Measurements from ENCODE around the gene TTC34. TPM values are rescaled to one million over a fixed set of nuclear protein-coding genes. Genes with fewer than 3 reads are reported as not detected.

Gene TTC34
- total RNA-seq, 4 donors from 2014 or later, result 0.04 to 0.19 (median 0.15) TPM; not detected in 1

DNA sequence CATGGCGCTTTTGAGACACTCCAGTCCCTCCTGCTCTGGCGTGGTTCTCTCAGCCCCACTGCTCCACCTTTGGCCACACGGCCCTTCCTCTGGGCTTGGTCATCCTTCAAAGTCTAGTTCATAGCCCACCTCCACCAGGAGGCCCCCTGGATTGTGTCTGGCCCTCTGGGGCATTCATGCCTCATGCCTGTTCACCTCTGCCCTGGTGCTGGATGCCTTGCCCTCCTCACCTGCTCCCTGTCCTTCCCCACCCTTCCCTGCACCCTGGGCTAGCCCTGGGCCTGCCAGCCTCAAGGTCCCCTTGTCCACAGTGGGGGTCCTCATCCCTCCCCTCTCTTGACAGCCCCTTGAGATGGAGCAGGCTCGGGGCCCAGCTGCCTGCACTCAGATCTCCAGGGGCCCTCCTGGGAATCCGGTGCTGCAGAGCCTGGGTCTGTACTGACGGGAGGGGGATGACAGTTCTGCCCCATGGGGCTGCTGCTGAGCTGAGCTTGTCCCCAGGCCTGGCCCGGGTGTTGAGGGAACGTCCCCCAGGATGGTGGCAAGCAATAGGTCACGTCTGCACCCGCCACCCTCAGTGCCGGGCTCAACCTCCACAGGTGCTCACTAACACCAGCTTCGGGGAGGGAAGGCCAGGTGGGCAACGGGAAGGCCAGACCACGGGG lies 196.5 kb downstream of the TTC34 start:
- Histone ChIP-seq H3K27ac (no peak overlapping the region), H3K4me1 (peaks cover 0 to 13% (median 0%) of the 10 kb centered on the region in 3 donors), H3K9me3 (no peaks in the 10 kb centered on the region), H3K36me3 (no peaks in the 10 kb centered on the region), H3K27me3 (peaks cover 0 to 59% (median 0%) of the 10 kb centered on the region in 4 donors), H3K4me3 (no peak overlapping the region)
- intact Hi-C loops (cut with DNase I), result no loop called here
- no peak for TF ChIP-seq POLR2A (IDR thresholded peaks at IDR 0.05)
- TF ChIP-seq, protein P1, sequence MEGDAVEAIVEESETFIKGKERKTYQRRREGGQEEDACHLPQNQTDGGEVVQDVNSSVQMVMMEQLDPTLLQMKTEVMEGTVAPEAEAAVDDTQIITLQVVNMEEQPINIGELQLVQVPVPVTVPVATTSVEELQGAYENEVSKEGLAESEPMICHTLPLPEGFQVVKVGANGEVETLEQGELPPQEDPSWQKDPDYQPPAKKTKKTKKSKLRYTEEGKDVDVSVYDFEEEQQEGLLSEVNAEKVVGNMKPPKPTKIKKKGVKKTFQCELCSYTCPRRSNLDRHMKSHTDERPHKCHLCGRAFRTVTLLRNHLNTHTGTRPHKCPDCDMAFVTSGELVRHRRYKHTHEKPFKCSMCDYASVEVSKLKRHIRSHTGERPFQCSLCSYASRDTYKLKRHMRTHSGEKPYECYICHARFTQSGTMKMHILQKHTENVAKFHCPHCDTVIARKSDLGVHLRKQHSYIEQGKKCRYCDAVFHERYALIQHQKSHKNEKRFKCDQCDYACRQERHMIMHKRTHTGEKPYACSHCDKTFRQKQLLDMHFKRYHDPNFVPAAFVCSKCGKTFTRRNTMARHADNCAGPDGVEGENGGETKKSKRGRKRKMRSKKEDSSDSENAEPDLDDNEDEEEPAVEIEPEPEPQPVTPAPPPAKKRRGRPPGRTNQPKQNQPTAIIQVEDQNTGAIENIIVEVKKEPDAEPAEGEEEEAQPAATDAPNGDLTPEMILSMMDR (IDR thresholded peaks at IDR 0.05), result no peak
- 73 to 83% methylated on average over 3 to 9 of the region's 14 CpGs for WGBS, 2 donors
- no peak for DNase-seq

DNA sequence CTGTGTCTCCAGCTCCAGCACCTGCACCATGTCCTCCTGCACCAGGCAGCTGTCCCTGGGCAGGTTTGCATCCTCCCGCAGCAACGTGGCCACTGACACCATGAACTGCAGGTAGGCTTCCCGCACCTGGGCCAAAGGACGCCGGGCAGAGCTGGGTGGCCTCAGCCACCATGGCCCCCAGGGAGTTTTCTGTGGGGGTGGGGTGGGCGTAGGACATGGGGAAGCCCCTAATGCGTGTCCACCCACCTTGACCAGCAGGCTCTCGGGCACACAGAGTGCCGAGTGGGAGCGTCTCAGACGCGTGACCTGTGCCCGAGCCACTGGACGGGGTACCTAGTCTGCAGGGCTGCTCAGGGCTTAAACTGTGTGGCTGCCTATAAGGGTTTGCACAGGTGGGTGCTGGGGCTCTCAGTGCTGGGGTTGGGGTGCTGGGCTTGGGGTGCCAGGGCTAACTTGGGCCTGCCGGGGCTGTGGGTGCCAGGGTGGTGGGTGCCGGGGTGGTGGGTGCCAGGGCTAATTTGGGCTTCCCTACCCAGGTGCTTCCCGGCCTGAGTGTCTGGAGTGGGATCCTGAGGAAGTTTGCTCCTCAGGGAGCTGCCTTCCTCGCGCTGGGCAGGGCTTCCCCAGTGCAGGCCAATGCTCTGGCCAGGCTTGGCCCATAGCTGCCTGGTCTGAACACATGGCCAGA lies 197.2 kb downstream of the TTC34 start:
- no peak for TF ChIP-seq POLR2A (IDR thresholded peaks at IDR 0.05)
- TF ChIP-seq, protein P1 (IDR thresholded peaks at IDR 0.05), result no peak
- intact Hi-C loops (cut with DNase I), result no loop called here
- 100% methylated on average over 1 of the region's 19 CpGs; no CpG with 5 or more reads in 1 of the 2 donors for WGBS, 2 donors
- Histone ChIP-seq H3K27ac (no peak overlapping the region), H3K27me3 (peaks cover 0 to 53% (median 0%) of the 10 kb centered on the region in 4 donors), H3K9me3 (no peaks in the 10 kb centered on the region), H3K4me1 (peaks cover 0 to 13% (median 0%) of the 10 kb centered on the region in 3 donors), H3K4me3 (no peak overlapping the region), H3K36me3 (no peaks in the 10 kb centered on the region)
- no peak for DNase-seq

DNA sequence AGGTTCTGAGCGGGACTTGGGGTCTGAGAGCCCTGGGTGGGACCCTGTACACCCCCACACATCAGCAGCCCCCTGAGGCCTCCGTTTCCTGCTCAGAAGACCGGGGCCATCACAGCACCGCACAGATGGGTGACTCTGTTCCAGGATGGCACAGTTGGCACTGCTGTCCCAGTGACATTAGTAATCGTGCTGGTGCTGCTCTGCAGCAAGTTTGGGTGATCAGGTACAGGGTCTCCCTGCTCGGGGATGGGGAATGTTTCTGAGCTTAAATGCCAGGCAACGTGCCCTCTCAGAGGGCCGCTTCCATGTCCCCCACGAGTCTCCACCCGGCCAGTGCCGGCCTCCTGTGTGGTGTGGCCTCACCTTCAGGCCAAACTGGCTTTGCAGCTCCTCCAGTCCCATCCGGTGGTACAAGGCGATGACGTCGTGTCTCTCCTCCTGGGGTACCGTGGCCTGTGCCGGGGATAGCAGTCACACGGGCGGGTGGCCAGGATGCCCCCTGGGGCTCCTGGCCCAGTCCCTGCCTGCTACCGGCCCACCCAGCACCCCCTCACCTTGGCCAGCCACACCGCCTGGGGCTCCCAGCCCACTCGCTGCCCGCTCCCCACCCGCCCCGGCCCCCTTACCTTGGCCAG lies 197.9 kb downstream of the TTC34 start:
- Histone ChIP-seq H3K9me3 (no peaks in the 10 kb centered on the region), H3K27ac (no peak overlapping the region), H3K27me3 (peaks cover 0 to 50% (median 0%) of the 10 kb centered on the region in 4 donors), H3K4me3 (no peak overlapping the region), H3K4me1 (peaks cover 0 to 13% (median 0%) of the 10 kb centered on the region in 3 donors), H3K36me3 (no peaks in the 10 kb centered on the region)
- DNase-seq, result no peak
- TF ChIP-seq, protein P1 (IDR thresholded peaks at IDR 0.05), result no peak
- no peak for TF ChIP-seq POLR2A (IDR thresholded peaks at IDR 0.05)
- intact Hi-C loops (cut with DNase I), result no loop called here
- WGBS, 2 donors, result 74% methylated on average over 17 of the region's 25 CpGs; no CpG with 5 or more reads in 1 of the 2 donors

DNA sequence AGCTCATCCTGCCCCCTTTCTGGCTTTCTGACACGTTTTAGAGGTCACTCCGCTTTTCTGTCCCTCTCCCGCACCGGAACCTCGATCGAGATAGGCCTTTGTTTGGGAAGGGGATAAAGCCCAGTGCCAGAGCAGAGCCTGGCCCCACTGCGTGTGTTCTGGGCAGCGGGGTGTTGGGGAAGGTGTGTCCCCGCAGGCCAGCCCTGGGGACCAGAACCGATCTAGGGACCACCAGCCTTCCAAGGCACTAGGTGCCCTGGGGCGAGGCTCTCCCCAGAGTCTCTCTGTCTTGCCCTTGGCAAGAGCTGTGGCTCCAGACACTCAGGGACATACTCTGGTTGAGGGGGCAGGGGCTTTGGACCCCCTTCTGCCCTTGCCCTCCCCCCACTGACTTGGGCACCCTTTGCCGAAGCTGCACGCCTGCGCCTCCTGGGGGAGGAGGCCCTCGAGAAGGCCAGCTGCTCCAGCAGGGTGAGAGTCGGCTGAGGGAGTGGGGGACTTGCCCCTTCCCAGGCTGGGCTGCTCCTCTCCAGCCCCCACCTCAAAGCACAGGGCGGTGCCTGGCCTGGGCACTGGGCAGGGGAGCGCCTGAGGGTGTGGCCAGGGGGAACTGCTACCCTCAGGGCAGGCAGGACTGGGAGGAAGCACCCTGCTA lies 198.5 kb downstream of the TTC34 start:
- TF ChIP-seq, protein P1 (IDR thresholded peaks at IDR 0.05), result no peak
- TF ChIP-seq POLR2A (IDR thresholded peaks at IDR 0.05), result no peak
- Histone ChIP-seq H3K27ac (no peak overlapping the region), H3K9me3 (no peaks in the 10 kb centered on the region), H3K4me3 (no peak overlapping the region), H3K4me1 (peaks cover 0 to 11% (median 0%) of the 10 kb centered on the region in 3 donors), H3K27me3 (peaks cover 0 to 50% (median 0%) of the 10 kb centered on the region in 4 donors), H3K36me3 (no peaks in the 10 kb centered on the region)
- 50 to 69% methylated on average over 1 to 5 of the region's 18 CpGs for WGBS, 2 donors
- intact Hi-C loops (cut with DNase I), result no loop called here
- DNase-seq, result no peak

Data from esophagus squamous epithelium (tissue), 5 donors.